Nephron progenitor cell (in vitro differentiated cells): Measurements from ENCODE around the gene CFAP57.

Source experiments
- DNase-seq: peaks from one replicate; pipeline ENCODE4 v3.0.0; 2021
- H3K27ac Mint-ChIP-seq: 2 replicates; pipeline ENCODE4 v1.8.0; 2021; ENCODE audit warnings: mild to moderate bottlenecking, moderate library complexity, mixed read lengths
- H3K27me3 Mint-ChIP-seq: 2 replicates; pipeline ENCODE4 v1.8.0; 2021; ENCODE audit warnings: mild to moderate bottlenecking, low read depth, mixed read lengths; ENCODE audit not compliant: poor library complexity
- H3K36me3 Mint-ChIP-seq: 2 replicates; pipeline ENCODE4 v1.8.0; 2021; ENCODE audit warnings: low read depth, mixed read lengths
- H3K4me1 Mint-ChIP-seq: 2 replicates; pipeline ENCODE4 v1.8.0; 2021; ENCODE audit warnings: mixed read lengths
- H3K4me3 Mint-ChIP-seq: 2 replicates; pipeline ENCODE4 v1.8.0; 2021; ENCODE audit warnings: mild to moderate bottlenecking, moderate library complexity, mixed read lengths
- H3K9me3 Mint-ChIP-seq: 2 replicates; pipeline ENCODE4 v1.8.0; 2021; ENCODE audit warnings: mild to moderate bottlenecking, moderate library complexity, mixed read lengths
- TF ChIP-seq, protein P1 (sequence below): fragments of 200-600 bp; sonication (generic); IDR thresholded peaks from 2 replicates; pipeline ENCODE4 v1.5.0; 2021; ENCODE audit warnings: antibody characterized with exemption

Gene CFAP57

GRCh38 chr1:43275826-43276620 is 103.9 kb downstream of the CFAP57 start:
- Mint-ChIP-seq H3K4me1 (peaks cover 37% of the 10 kb centered on the region), H3K9me3 (no peaks in the 10 kb centered on the region), H3K27ac (no peak overlapping the region), H3K27me3 (peaks cover 18% of the 10 kb centered on the region), H3K4me3 (no peak overlapping the region), H3K36me3 (no peaks in the 10 kb centered on the region)
- DNase-seq: no peak
- TF ChIP-seq, protein P1, sequence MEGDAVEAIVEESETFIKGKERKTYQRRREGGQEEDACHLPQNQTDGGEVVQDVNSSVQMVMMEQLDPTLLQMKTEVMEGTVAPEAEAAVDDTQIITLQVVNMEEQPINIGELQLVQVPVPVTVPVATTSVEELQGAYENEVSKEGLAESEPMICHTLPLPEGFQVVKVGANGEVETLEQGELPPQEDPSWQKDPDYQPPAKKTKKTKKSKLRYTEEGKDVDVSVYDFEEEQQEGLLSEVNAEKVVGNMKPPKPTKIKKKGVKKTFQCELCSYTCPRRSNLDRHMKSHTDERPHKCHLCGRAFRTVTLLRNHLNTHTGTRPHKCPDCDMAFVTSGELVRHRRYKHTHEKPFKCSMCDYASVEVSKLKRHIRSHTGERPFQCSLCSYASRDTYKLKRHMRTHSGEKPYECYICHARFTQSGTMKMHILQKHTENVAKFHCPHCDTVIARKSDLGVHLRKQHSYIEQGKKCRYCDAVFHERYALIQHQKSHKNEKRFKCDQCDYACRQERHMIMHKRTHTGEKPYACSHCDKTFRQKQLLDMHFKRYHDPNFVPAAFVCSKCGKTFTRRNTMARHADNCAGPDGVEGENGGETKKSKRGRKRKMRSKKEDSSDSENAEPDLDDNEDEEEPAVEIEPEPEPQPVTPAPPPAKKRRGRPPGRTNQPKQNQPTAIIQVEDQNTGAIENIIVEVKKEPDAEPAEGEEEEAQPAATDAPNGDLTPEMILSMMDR: no peak

- DNase-seq: no peak
- TF ChIP-seq, protein P1: no peak
- no peak overlapping the region for H3K27ac Mint-ChIP-seq
- H3K4me1 Mint-ChIP-seq: peaks cover 31% of the 10 kb centered on the region
- H3K4me3 Mint-ChIP-seq: no peak overlapping the region
- H3K9me3 Mint-ChIP-seq: no peaks in the 10 kb centered on the region
- H3K27me3 Mint-ChIP-seq: peaks cover 16% of the 10 kb centered on the region
- no peaks in the 10 kb centered on the region for H3K36me3 Mint-ChIP-seq
Observed at GRCh38 chr1:43276673-43277072, 104.5 kb downstream of the CFAP57 start.

GRCh38 chr1:43277116-43277876 is 105.2 kb downstream of the CFAP57 start:
- Mint-ChIP-seq H3K4me3 (no peak overlapping the region), H3K36me3 (no peaks in the 10 kb centered on the region)
- no peak for DNase-seq

DNA sequence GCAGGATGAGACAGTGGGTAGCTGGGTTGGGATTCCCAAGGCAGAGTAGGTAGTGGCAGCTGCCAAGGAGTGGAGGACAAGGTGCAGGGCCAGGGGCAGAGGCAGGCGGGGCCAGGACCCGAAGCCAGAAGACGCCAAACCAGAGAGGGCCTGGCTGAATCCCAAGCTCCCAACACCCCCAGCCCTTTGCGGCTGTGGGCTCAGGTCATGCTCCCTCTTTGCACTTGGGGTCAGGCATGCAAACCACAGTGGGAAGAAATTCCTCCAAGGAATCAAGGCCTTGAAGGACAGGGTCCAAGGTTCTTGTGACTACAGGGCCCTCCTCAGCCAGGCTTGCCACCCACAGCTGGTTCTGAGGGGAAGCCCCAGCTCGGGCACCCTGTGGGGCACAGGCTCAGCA is 107.0 kb downstream of the CFAP57 start:
- Mint-ChIP-seq H3K36me3 (no peaks in the 10 kb centered on the region), H3K4me3 (no peak overlapping the region), H3K4me1 (peaks cover 32% of the 10 kb centered on the region), H3K27ac (peak overlapping the region; percentile 66), H3K27me3 (peaks cover 19% of the 10 kb centered on the region), H3K9me3 (no peaks in the 10 kb centered on the region)
- TF ChIP-seq, protein P1: no peak
- no peak for DNase-seq

More at GRCh38 chr1:43277116-43277876, 105.2 kb downstream of the CFAP57 start:
- Mint-ChIP-seq H3K27ac (no peak overlapping the region), H3K9me3 (no peaks in the 10 kb centered on the region), H3K4me1 (peaks cover 29% of the 10 kb centered on the region), H3K27me3 (peaks cover 16% of the 10 kb centered on the region)
- TF ChIP-seq, protein P1: no peak

GRCh38 chr1:43279666-43280065 is 107.5 kb downstream of the CFAP57 start:
- H3K4me1 Mint-ChIP-seq: peaks cover 37% of the 10 kb centered on the region
- H3K9me3 Mint-ChIP-seq: no peaks in the 10 kb centered on the region
- DNase-seq: no peak
- H3K27ac Mint-ChIP-seq: no peak overlapping the region
- H3K27me3 Mint-ChIP-seq: peaks cover 21% of the 10 kb centered on the region
- no peak overlapping the region for H3K4me3 Mint-ChIP-seq
- TF ChIP-seq, protein P1: no peak
- no peaks in the 10 kb centered on the region for H3K36me3 Mint-ChIP-seq
